HepG2 (cell line): ENCODE measurements around the gene CDC42EP3. TPM values are rescaled to one million over a fixed set of nuclear protein-coding genes. Genes with fewer than 3 reads are reported as not detected.

Source experiments
- ATAC-seq: fragments of 200-7000 bp; cut with Tn5 transposase; 3 replicates; pipeline ENCODE4 v1.9.1; 2020; ENCODE audit warnings: mild to moderate bottlenecking, moderate library complexity
- BruUV-seq: library from RNA; stranded (reverse); fragments of 400-500 nt; replicated peaks from 2 replicates; lab custom pipeline; 2021; lab: Mats Ljungman, UMichigan
- CTCF ChIA-PET: fragments of 300-600 bp; formaldehyde crosslinking; extraction: SDS; loops from one replicate; lab custom pipeline; 2021; ENCODE audit warnings: low total read pairs, inconsistent platforms, low intra/inter-chr PET ratio; lab: Yijun Ruan, JAX
- POLR2A ChIA-PET: fragments of 350-600 bp; sonication (Branson Sonifier 250); formaldehyde crosslinking; loops from one replicate; lab custom pipeline; 2020; ENCODE audit warnings: antibody characterized with exemption, inconsistent platforms; lab: Yijun Ruan, JAX
- DNase-seq: peaks from one replicate; pipeline ENCODE4 v3.0.0-alpha.2; 2015; ENCODE audit warnings: low spot score
- FAIRE-seq: peaks from 3 replicates; lab custom pipeline; 2011; peaks lifted over from hg19 to GRCh38; lab: Jason Lieb, UNC
- H2AFZ ChIP-seq: one replicate; pipeline ENCODE4 v1.6.1; 2011; ENCODE audit warnings: low read length, inconsistent platforms
- H3K27ac ChIP-seq: fragments of 300-600 bp; 3 replicates; pipeline ENCODE4 v1.8.0; 2011; ENCODE audit warnings: mixed run types, mild to moderate bottlenecking, mixed read lengths, low read length, inconsistent platforms; ENCODE audit not compliant: insufficient read depth; ENCODE audit errors: extremely low read length
- H3K27me3 ChIP-seq, 2 experiments: fragments of 200-600 bp in 1 of 2; 2 replicates in 1 of 2; 3 replicates in 1 of 2; pipeline versions ENCODE4 v1.6.0 to v1.8.0; 2011; ENCODE audit warnings: low read length in 2 of 2, mild to moderate bottlenecking in 2 of 2, moderate library complexity in 2 of 2, inconsistent platforms in 1 of 2; ENCODE audit not compliant: insufficient read depth in 2 of 2, control insufficient read depth in 1 of 2
- H3K36me3 ChIP-seq, 2 experiments: fragments of 200-600 bp in 1 of 2; replicated peaks in 1 of 2; 2 replicates in 1 of 2; 3 replicates in 1 of 2; pipeline versions ENCODE4 v1.5.1 to v1.8.0; 2011; ENCODE audit warnings: low read length in 2 of 2, inconsistent platforms in 1 of 2; ENCODE audit not compliant: insufficient read depth in 2 of 2, control insufficient read depth in 1 of 2
- H3K4me1 ChIP-seq: 2 replicates; pipeline ENCODE4 v1.5.1; 2012; ENCODE audit warnings: low read length, inconsistent platforms; ENCODE audit not compliant: insufficient read depth
- H3K4me2 ChIP-seq: 2 replicates; pipeline ENCODE4 v1.6.0; 2011; ENCODE audit warnings: low read depth, low read length, inconsistent platforms
- H3K4me3 ChIP-seq, 3 experiments: fragments of 200-600 bp in 1 of 3; sonication (generic), shearing (Covaris generic) in 1 of 3; replicated peaks in 1 of 3; 2 replicates each; pipeline ENCODE4 v1.5.1; 2011 to 2016; ENCODE audit warnings: low read length in 3 of 3, inconsistent platforms in 2 of 3, low read depth in 2 of 3, mild to moderate bottlenecking in 2 of 3, control low read depth in 1 of 3, mixed read lengths in 1 of 3; ENCODE audit not compliant: insufficient read depth in 1 of 3
- H3K79me2 ChIP-seq: one replicate; pipeline ENCODE4 v1.6.1; 2011; ENCODE audit warnings: low read length, inconsistent platforms; ENCODE audit not compliant: insufficient read depth
- H3K9ac ChIP-seq: 2 replicates; pipeline ENCODE4 v1.6.0; 2011; ENCODE audit warnings: mild to moderate bottlenecking, low read depth, low read length, inconsistent platforms; ENCODE audit not compliant: insufficient read depth
- H3K9me3 ChIP-seq: 2 replicates; pipeline ENCODE4 v1.5.1; 2012; ENCODE audit warnings: mild to moderate bottlenecking, low read length
- H4K20me1 ChIP-seq: 2 replicates; pipeline ENCODE4 v1.6.0; 2011; ENCODE audit warnings: inconsistent platforms, mild to moderate bottlenecking, low read length, moderate library complexity; ENCODE audit not compliant: insufficient read depth
- HOXA7 ChIP-seq: sonication (generic); formaldehyde crosslinking; IDR thresholded peaks from 2 replicates; pipeline ENCODE4 v1.8.1; 2022; ENCODE audit warnings: mild to moderate bottlenecking, missing genetic modification reagents, moderate library complexity
- ISL2 ChIP-seq: sonication (generic); formaldehyde crosslinking; IDR thresholded peaks from 2 replicates; pipeline ENCODE4 v1.5.0; 2020; ENCODE audit warnings: missing genetic modification reagents
- KLF6 ChIP-seq: IDR thresholded peaks from 2 replicates; pipeline ENCODE4 v1.8.0; 2016; ENCODE audit warnings: missing biosample characterization, missing genetic modification reagents
- NCOA1 ChIP-seq: sonication (generic); formaldehyde crosslinking; IDR thresholded peaks from 2 replicates; pipeline ENCODE4 v1.9.0; 2021; ENCODE audit warnings: missing genetic modification reagents
- ZBTB7A ChIP-seq: sonication (generic); formaldehyde crosslinking; IDR thresholded peaks from 2 replicates; pipeline ENCODE4 v1.8.0; 2022; ENCODE audit warnings: mild to moderate bottlenecking, missing genetic modification reagents
- ZNF101 ChIP-seq: sonication (generic); formaldehyde crosslinking; IDR thresholded peaks from 2 replicates; pipeline ENCODE4 v1.4.0; 2020; ENCODE audit warnings: mild to moderate bottlenecking, low read depth, missing genetic modification reagents, borderline replicate concordance
- ZNF569 ChIP-seq: sonication (generic); formaldehyde crosslinking; IDR thresholded peaks from 2 replicates; pipeline ENCODE4 v1.5.0; 2020; ENCODE audit warnings: mild to moderate bottlenecking, missing genetic modification reagents, moderate library complexity, borderline replicate concordance
- ZSCAN21 ChIP-seq: sonication (generic); formaldehyde crosslinking; IDR thresholded peaks from 2 replicates; pipeline ENCODE4 v1.8.0; 2022; ENCODE audit warnings: mild to moderate bottlenecking, missing genetic modification reagents, moderate library complexity, borderline replicate concordance
- in situ Hi-C: cut with HindIII; loops from 2 replicates; pipeline ENCODE4 v1.10.0; 2017; ENCODE audit warnings: low pct_unique_long_range_greater_than_20kb; ENCODE audit not compliant: extremely low pct_ligation_motif_present
- intact Hi-C: fragments of 100-400 bp; cut with micrococcal nuclease; formaldehyde crosslinking; loops from one replicate; pipeline ENCODE4 v1.10.0; 2022; ENCODE audit not compliant: unreplicated experiment
- polyA plus RNA-seq, 8 experiments: library from polyadenylated mRNA; depleted of rRNA in 3 of 8; stranded (reverse) in 7 of 8; unstranded in 1 of 8; fragments of >200 nt; fragmentation: Illumina TruSeq in 4 of 8; extraction: Trizol in 4 of 8; gene quantifications; 2 replicates each; pipeline versions ENCODE4 v1.2.1 to v1.2.3, GENCODE V29; 2011 to 2016; ENCODE audit warnings: low read depth in 4 of 8, missing spikeins in 1 of 8, mixed read lengths in 1 of 8; ENCODE audit not compliant: insufficient read depth in 1 of 8
- total RNA-seq, 5 experiments: library from RNA; depleted of rRNA; stranded (reverse); fragments of >200 nt; fragmentation: Illumina TruSeq; extraction: Trizol; gene quantifications; 2 replicates each; pipeline ENCODE4 v1.2.3, GENCODE V29; 2016; ENCODE audit warnings: low read depth in 1 of 5
- TF ChIP-seq, protein P1 (sequence below): sonication (generic); formaldehyde crosslinking; IDR thresholded peaks from 2 replicates; pipeline ENCODE4 v1.4.0; 2020; ENCODE audit warnings: mild to moderate bottlenecking, missing genetic modification reagents
- TF ChIP-seq, protein P2 (sequence below): sonication (generic); formaldehyde crosslinking; IDR thresholded peaks from one replicate; pipeline ENCODE4 v1.5.1; 2020; ENCODE audit warnings: mild to moderate bottlenecking, missing genetic modification reagents; ENCODE audit errors: not compliant biosample characterization

Gene CDC42EP3
- total and polyA plus RNA-seq, 2 of the 13 experiments (the other 11 are each of a cell fraction or from before 2014, with no cell fraction given): 0.01 TPM; not detected in 1

DNA sequence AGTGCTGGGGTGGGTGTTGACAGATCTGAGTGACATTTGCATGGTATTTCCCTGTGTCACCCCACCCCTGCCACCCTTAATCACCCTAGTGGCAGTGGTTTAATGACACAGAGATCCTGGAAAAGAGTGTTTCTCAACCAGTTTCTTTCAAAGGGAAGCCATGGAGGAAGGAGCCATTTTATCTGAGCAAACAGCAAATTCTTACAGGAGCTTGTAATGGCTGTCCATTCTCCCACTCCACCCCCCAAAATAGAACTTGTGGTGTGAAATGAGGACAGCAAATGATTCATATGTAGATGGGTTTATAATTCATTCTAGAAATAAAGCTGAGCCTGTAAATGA is 51.5 kb downstream of the CDC42EP3 start:
- no peaks in the 10 kb centered on the region for H3K79me2 ChIP-seq
- no peaks in the 10 kb centered on the region for H3K4me1 ChIP-seq
- no peaks in the 10 kb centered on the region for H3K9me3 ChIP-seq
- H3K27ac ChIP-seq: no peak overlapping the region
- ChIA-PET POLR2A (no interaction called here), CTCF (no interaction called here)
- no peaks in the 10 kb centered on the region for H3K36me3 ChIP-seq
- no peak for ATAC-seq
- H3K27me3 ChIP-seq: peaks cover 0 to 11% of the 10 kb centered on the region in 2 experiments; a peak in 1 of 5 replicates
- no peak for DNase-seq
- no peak for FAIRE-seq
- H3K4me3 ChIP-seq: no peak overlapping the region
- TF ChIP-seq NCOA1 (CRISPR knock-in tag): no peak
- no peak for TF ChIP-seq ISL2
- TF ChIP-seq, protein P1, sequence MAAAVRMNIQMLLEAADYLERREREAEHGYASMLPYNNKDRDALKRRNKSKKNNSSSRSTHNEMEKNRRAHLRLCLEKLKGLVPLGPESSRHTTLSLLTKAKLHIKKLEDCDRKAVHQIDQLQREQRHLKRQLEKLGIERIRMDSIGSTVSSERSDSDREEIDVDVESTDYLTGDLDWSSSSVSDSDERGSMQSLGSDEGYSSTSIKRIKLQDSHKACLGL (CRISPR knock-in tag): no peak
- no peak for TF ChIP-seq ZNF101 (CRISPR knock-in tag)
- TF ChIP-seq, protein P2, sequence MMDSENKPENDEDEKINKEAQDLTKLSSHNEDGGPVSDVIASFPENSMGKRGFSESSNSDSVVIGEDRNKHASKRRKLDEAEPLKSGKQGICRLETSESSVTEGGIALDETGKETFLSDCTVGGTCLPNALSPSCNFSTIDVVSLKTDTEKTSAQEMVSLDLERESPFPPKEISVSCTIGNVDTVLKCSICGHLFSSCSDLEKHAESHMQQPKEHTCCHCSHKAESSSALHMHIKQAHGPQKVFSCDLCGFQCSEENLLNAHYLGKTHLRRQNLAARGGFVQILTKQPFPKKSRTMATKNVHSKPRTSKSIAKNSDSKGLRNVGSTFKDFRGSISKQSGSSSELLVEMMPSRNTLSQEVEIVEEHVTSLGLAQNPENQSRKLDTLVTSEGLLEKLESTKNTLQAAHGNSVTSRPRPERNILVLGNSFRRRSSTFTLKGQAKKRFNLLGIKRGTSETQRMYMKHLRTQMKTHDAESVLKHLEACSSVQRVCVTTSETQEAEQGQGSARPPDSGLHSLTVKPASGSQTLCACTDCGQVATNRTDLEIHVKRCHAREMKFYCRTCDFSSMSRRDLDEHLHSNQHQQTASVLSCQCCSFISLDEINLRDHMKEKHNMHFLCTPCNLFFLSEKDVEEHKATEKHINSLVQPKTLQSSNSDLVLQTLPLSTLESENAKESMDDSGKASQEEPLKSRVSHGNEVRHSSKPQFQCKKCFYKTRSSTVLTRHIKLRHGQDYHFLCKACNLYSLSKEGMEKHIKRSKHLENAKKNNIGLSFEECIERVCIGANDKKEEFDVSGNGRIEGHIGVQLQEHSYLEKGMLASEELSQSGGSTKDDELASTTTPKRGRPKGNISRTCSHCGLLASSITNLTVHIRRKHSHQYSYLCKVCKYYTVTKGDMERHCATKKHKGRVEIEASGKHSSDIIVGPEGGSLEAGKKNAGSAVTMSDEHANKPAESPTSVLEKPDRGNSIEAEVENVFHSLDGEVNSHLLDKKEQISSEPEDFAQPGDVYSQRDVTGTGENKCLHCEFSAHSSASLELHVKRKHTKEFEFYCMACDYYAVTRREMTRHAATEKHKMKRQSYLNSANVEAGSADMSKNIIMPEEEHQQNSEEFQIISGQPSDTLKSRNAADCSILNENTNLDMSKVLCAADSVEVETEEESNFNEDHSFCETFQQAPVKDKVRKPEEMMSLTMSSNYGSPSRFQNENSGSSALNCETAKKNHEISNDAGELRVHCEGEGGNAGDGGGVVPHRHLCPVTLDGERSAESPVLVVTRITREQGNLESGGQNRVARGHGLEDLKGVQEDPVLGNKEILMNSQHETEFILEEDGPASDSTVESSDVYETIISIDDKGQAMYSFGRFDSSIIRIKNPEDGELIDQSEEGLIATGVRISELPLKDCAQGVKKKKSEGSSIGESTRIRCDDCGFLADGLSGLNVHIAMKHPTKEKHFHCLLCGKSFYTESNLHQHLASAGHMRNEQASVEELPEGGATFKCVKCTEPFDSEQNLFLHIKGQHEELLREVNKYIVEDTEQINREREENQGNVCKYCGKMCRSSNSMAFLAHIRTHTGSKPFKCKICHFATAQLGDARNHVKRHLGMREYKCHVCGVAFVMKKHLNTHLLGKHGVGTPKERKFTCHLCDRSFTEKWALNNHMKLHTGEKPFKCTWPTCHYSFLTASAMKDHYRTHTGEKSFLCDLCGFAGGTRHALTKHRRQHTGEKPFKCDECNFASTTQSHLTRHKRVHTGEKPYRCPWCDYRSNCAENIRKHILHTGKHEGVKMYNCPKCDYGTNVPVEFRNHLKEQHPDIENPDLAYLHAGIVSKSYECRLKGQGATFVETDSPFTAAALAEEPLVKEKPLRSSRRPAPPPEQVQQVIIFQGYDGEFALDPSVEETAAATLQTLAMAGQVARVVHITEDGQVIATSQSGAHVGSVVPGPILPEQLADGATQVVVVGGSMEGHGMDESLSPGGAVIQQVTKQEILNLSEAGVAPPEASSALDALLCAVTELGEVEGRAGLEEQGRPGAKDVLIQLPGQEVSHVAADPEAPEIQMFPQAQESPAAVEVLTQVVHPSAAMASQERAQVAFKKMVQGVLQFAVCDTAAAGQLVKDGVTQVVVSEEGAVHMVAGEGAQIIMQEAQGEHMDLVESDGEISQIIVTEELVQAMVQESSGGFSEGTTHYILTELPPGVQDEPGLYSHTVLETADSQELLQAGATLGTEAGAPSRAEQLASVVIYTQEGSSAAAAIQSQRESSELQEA: no peak
- no peak for TF ChIP-seq ZSCAN21 (CRISPR knock-in tag)
- TF ChIP-seq ZBTB7A (CRISPR knock-in tag): no peak
- TF ChIP-seq HOXA7 (CRISPR knock-in tag): no peak
- no peak for TF ChIP-seq ZNF569 (CRISPR knock-in tag)
- TF ChIP-seq KLF6 (CRISPR knock-in tag): no peak
- in situ Hi-C loops: no loop called here
- no peaks in the 10 kb centered on the region for H4K20me1 ChIP-seq
- intact Hi-C loops: no loop called here
- H3K9ac ChIP-seq: no peak overlapping the region
- no TSS peak for BruUV-seq
- H3K4me2 ChIP-seq: no peak overlapping the region
- H2AFZ ChIP-seq: no peak overlapping the region
